ENCODE measurements around the gene ANAPC13. TPM values are rescaled to one million over a fixed set of nuclear protein-coding genes. Genes with fewer than 3 reads are reported as not detected.

Gene ANAPC13
- total RNA-seq, 2 experiments from 2014 or later, result 12.9 to 16.8 TPM

- Mint-ChIP-seq H3K4me1 (ENCODE audit: low read depth) (peaks cover 11% of the 10 kb centered on the region), H3K36me3 (ENCODE audit: low read depth) (peaks cover 53% of the 10 kb centered on the region), H3K9me3 (no peaks in the 10 kb centered on the region), H3K4me3 (no peak overlapping the region), H3K27ac (no peak overlapping the region), H3K27me3 (no peaks in the 10 kb centered on the region)
- Histone ChIP-seq H3K9me3 (ENCODE audit: control insufficient read depth in 1 of 2, insufficient read depth in 1 of 2, low read length in 2 of 2) (no peaks in the 10 kb centered on the region), H3K27me3 (ENCODE audit: control insufficient read depth in 1 of 2, insufficient read depth in 2 of 2, low read length in 2 of 2) (no peaks in the 10 kb centered on the region), H3K27ac (ENCODE audit: low read depth in 1 of 2, low read length in 2 of 2) (no peak overlapping the region), H3K4me3 (ENCODE audit: low read length) (no peak overlapping the region), H3K36me3 (ENCODE audit: insufficient read depth, low read length) (peaks cover 38% of the 10 kb centered on the region), H3K4me1 (ENCODE audit: insufficient read depth, low read length) (peaks cover 4% of the 10 kb centered on the region)
- no peak for DNase-seq
- no peak for TF ChIP-seq CTCF (IDR thresholded peaks at IDR 0.05)
- intact Hi-C loops (cut with DNase I, micrococcal nuclease), result loop anchor here (1.0 to 10.0 kb wide), 8 partner anchors 98 to 660 kb away; no protein-coding TSS in a partner anchor
- CTCF ChIA-PET, result interaction anchor here (1.4 to 6.4 kb wide), 2 partner anchors 263 to 279 kb away, joined by 3 to 35 read pairs; no protein-coding TSS in a partner anchor
- ATAC-seq (ENCODE audit: poor library complexity), result no peak
- POLR2A ChIA-PET, result interaction anchor here (1.2 kb wide), 1 partner anchor 11 kb away, joined by 5 read pairs; the partner anchor contains the start of genes ANAPC13 and CEP63
These were observed 10.8 kb downstream of the ANAPC13 start for GRCh38 chr3:134474956-134475355.

GRCh38 chr3:134473868-134474546 lies 11.8 kb downstream of the ANAPC13 start:
- peak; percentile 85 for ATAC-seq (ENCODE audit: poor library complexity)
- Histone ChIP-seq H3K36me3 (ENCODE audit: insufficient read depth, low read length) (peaks cover 37% of the 10 kb centered on the region), H3K4me3 (ENCODE audit: low read length) (no peak overlapping the region), H3K4me1 (ENCODE audit: insufficient read depth, low read length) (peaks cover 4% of the 10 kb centered on the region), H3K9me3 (ENCODE audit: control insufficient read depth in 1 of 2, insufficient read depth in 1 of 2, low read length in 2 of 2) (no peaks in the 10 kb centered on the region), H3K27ac (ENCODE audit: low read depth in 1 of 2, low read length in 2 of 2) (no peak overlapping the region), H3K27me3 (ENCODE audit: control insufficient read depth in 1 of 2, insufficient read depth in 2 of 2, low read length in 2 of 2) (no peaks in the 10 kb centered on the region)
- CTCF ChIA-PET, result interaction anchor here (0.7 to 6.4 kb wide), 10 partner anchors 9 to 278 kb away, joined by 3 to 35 read pairs (median 3); partner anchors contain the start of genes ANAPC13 and CEP63
- no peak overlapping the region for H3K27ac Mint-ChIP-seq
- DNase-seq, result peak; percentile 45 to 89 (median 72)
- POLR2A ChIA-PET, result interaction anchor here (0.6 to 1.7 kb wide), 4 partner anchors 12 to 262 kb away, joined by 3 to 7 read pairs (median 3); partner anchors contain the start of genes ANAPC13 and CEP63
- no peak overlapping the region for H3K4me3 Mint-ChIP-seq
- no peaks in the 10 kb centered on the region for H3K27me3 Mint-ChIP-seq
- peak; percentile 92 for TF ChIP-seq CTCF (IDR thresholded peaks at IDR 0.05)
- intact Hi-C loops (cut with DNase I, micrococcal nuclease), result loop anchor here (1.0 to 10.0 kb wide), 8 partner anchors 97 to 659 kb away; no protein-coding TSS in a partner anchor
- no peaks in the 10 kb centered on the region for H3K9me3 Mint-ChIP-seq
- peaks cover 7% of the 10 kb centered on the region for H3K4me1 Mint-ChIP-seq (ENCODE audit: low read depth)
- peaks cover 47% of the 10 kb centered on the region for H3K36me3 Mint-ChIP-seq (ENCODE audit: low read depth)

GRCh38 chr3:134472831-134473230 lies 13.0 kb downstream of the ANAPC13 start:
- ChIA-PET POLR2A (interaction anchor here (1.7 kb wide), 1 partner anchor 13 kb away, joined by 7 read pairs; the partner anchor contains the start of genes ANAPC13 and CEP63), CTCF (interaction anchor here (1.4 to 6.4 kb wide), 3 partner anchors 12 to 260 kb away, joined by 11 to 35 read pairs (median 12); partner anchors contain the start of genes ANAPC13 and CEP63)
- no peak for TF ChIP-seq CTCF (IDR thresholded peaks at IDR 0.05)
- H3K36me3 Mint-ChIP-seq (ENCODE audit: low read depth), result peaks cover 35% of the 10 kb centered on the region
- no peak overlapping the region for H3K4me3 Mint-ChIP-seq
- H3K4me1 ChIP-seq (ENCODE audit: insufficient read depth, low read length), result peaks cover 4% of the 10 kb centered on the region
- ATAC-seq (ENCODE audit: poor library complexity), result no peak
- H3K9me3 ChIP-seq (ENCODE audit: control insufficient read depth in 1 of 2, insufficient read depth in 1 of 2, low read length in 2 of 2), result no peaks in the 10 kb centered on the region
- intact Hi-C loops (cut with DNase I, micrococcal nuclease), result loop anchor here (1.0 to 10.0 kb wide), 6 partner anchors 96 to 658 kb away; no protein-coding TSS in a partner anchor
- H3K27me3 Mint-ChIP-seq, result no peaks in the 10 kb centered on the region
- H3K36me3 ChIP-seq (ENCODE audit: insufficient read depth, low read length), result peaks cover 25% of the 10 kb centered on the region
- H3K27ac ChIP-seq (ENCODE audit: low read depth in 1 of 2, low read length in 2 of 2), result no peak overlapping the region
- H3K27me3 ChIP-seq (ENCODE audit: control insufficient read depth in 1 of 2, insufficient read depth in 2 of 2, low read length in 2 of 2), result no peaks in the 10 kb centered on the region
- no peak for DNase-seq
- no peak overlapping the region for H3K4me3 ChIP-seq (ENCODE audit: low read length)
- H3K4me1 Mint-ChIP-seq (ENCODE audit: low read depth), result peaks cover 7% of the 10 kb centered on the region
- no peaks in the 10 kb centered on the region for H3K9me3 Mint-ChIP-seq
- H3K27ac Mint-ChIP-seq, result no peak overlapping the region

All from CD4-positive, alpha-beta T cell (primary cell).